Measurements from ENCODE around the gene PIK3CD.

- no peak for TF ChIP-seq CTCF (IDR thresholded peaks at IDR 0.05)
- TF ChIP-seq POLR2A (IDR thresholded peaks at IDR 0.05): no peak
Observed at GRCh38 chr1:9668080-9668479, 16.5 kb downstream of the PIK3CD start.
